Endodermal cell (in vitro differentiated cells): ENCODE measurements around the gene TEX55. TPM values are rescaled to one million over a fixed set of nuclear protein-coding genes. Genes with fewer than 3 reads are reported as not detected.
"Not testable (repeated sequence)": the region's sequence is repeated elsewhere in the genome, so short reads cannot be mapped to it uniquely, and the experiment has no call there.

Source experiments
- DNase-seq: peaks from one replicate; pipeline ENCODE4 v3.0.0-alpha.2; 2017
- H3K27ac ChIP-seq: 2 replicates; pipeline ENCODE4 v1.5.1; 2013; ENCODE audit warnings: mild to moderate bottlenecking, low read depth, low read length, moderate library complexity
- H3K27me3 ChIP-seq: 2 replicates; pipeline ENCODE4 v1.6.1; 2013; ENCODE audit warnings: mild to moderate bottlenecking, low read length, moderate library complexity; ENCODE audit not compliant: insufficient read depth, control insufficient read depth, poor library complexity, severe bottlenecking
- H3K36me3 ChIP-seq: 2 replicates; pipeline ENCODE4 v1.7.0; 2013; ENCODE audit warnings: mild to moderate bottlenecking, low read length, moderate library complexity; ENCODE audit not compliant: control insufficient read depth, insufficient read depth
- H3K4me1 ChIP-seq: one replicate; pipeline ENCODE4 v1.7.0; 2013; ENCODE audit warnings: low read length; ENCODE audit not compliant: control insufficient read depth, insufficient read depth
- H3K4me3 ChIP-seq: 2 replicates; pipeline ENCODE4 v1.5.1; 2013; ENCODE audit warnings: mild to moderate bottlenecking, low read length, moderate library complexity
- H3K9ac ChIP-seq: 2 replicates; pipeline ENCODE4 v1.6.1; 2013; ENCODE audit warnings: mild to moderate bottlenecking, low read length, moderate library complexity; ENCODE audit not compliant: poor library complexity, severe bottlenecking; ENCODE audit errors: extremely low read depth
- H3K9me3 ChIP-seq: 2 replicates; pipeline ENCODE4 v1.6.1; 2013; ENCODE audit warnings: mild to moderate bottlenecking, low read length, moderate library complexity; ENCODE audit not compliant: control insufficient read depth
- H3K27ac Mint-ChIP-seq: 2 replicates; pipeline ENCODE4 v1.8.0; 2020; ENCODE audit warnings: mixed read lengths
- H3K27me3 Mint-ChIP-seq: 2 replicates; pipeline ENCODE4 v1.8.0; 2021; ENCODE audit warnings: mild to moderate bottlenecking, mixed read lengths; ENCODE audit not compliant: insufficient read depth
- H3K36me3 Mint-ChIP-seq: 2 replicates; pipeline ENCODE4 v1.8.0; 2020; ENCODE audit warnings: low read depth, mixed read lengths
- H3K4me1 Mint-ChIP-seq: 2 replicates; pipeline ENCODE4 v1.8.0; 2020; ENCODE audit warnings: mixed read lengths
- H3K4me3 Mint-ChIP-seq: 2 replicates; pipeline ENCODE4 v1.8.0; 2020; ENCODE audit warnings: mild to moderate bottlenecking, moderate library complexity, mixed read lengths
- H3K9me3 Mint-ChIP-seq: 2 replicates; pipeline ENCODE4 v1.8.0; 2020; ENCODE audit warnings: mild to moderate bottlenecking, mixed read lengths
- CTCF ChIP-seq: fragments of 200-600 bp; sonication (generic); conservative IDR thresholded peaks from 2 replicates; pipeline ENCODE4 v1.5.0; 2021; ENCODE audit warnings: antibody characterized with exemption, mild to moderate bottlenecking
- WGBS, 2 experiments: methylation state at CpG; one replicate each; pipeline versions ENCODE4 v1.1.5 to v1.1.7; 2013; ENCODE audit warnings: missing lambda C conversion rate in 2 of 2, mixed read lengths in 1 of 2; ENCODE audit not compliant: insufficient coverage in 1 of 2, insufficient read length in 1 of 2; 5-methylcytosine and 5-hydroxymethylcytosine counted together
- total RNA-seq, 2 donors: library from RNA; stranded (reverse); fragmentation: NEBNext Ultra II Directional in 1 of 2; extraction: Animal tissue kit (Norgen Biotek cat#: 25700) in 1 of 2; gene quantifications; 2 replicates in 1 of 2; 3 replicates in 1 of 2; pipeline ENCODE4 v1.2.1, GENCODE V29; 2021

TEX55 gene
- total RNA-seq, 2 donors from 2014 or later, result not detected

DNA sequence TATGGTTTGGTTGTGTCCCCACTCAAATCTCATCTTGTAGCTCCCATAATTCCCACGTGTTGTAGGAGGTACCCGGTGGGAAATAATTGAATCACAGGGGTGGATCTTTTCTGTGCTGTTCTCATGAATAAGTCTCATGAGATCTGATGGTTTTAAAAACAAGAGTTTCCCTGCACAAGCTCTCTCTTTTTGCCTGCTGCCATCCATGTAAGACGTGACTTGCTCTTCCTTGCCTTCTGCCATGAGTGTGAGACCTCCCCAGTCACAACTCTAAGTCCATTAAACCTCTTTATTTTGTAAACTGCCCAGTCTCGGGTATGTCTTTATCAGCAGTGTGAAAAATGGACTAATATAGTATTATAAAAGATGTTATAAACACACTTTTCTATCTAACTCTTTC is 6.6 kb upstream of the TEX55 start:
- H3K27me3 Mint-ChIP-seq, H3K4me3 Mint-ChIP-seq, H3K4me1 Mint-ChIP-seq, H3K9ac ChIP-seq, DNase-seq, H3K9me3 ChIP-seq, H3K36me3 Mint-ChIP-seq, H3K27ac Mint-ChIP-seq, H3K27ac ChIP-seq, H3K4me3 ChIP-seq, H3K4me1 ChIP-seq, H3K27me3 ChIP-seq, H3K36me3 ChIP-seq: not testable (repeated sequence)
- peaks cover 17% of the 10 kb centered on the region for H3K9me3 Mint-ChIP-seq
- WGBS, 2 experiments, result 95 to 100% methylated on average over 1 to 4 of the region's 4 CpGs

DNA sequence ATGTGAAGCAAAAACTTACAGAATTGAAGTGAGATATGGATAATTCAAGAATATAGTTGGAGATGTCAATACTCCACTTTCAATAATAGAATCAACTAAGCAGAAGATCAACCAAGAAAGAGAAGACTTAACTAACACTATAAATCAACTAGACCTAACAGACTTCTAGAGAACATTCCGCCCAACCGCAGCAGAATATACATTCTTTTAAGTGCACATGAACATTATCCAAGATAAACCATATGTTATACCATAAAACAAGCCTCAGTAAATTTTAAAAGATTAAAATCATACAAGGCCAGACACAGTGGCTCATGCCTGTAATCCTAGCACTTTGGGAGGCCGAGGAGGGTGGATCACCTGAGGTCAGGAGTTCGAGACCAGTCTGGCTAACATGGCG is 5.5 kb upstream of the TEX55 start:
- Mint-ChIP-seq H3K27ac (no peak overlapping the region), H3K36me3 (no peaks in the 10 kb centered on the region), H3K4me1 (peaks cover under 1% of the 10 kb centered on the region), H3K9me3 (peaks cover 14% of the 10 kb centered on the region), H3K4me3 (no peak overlapping the region), H3K27me3 (no peaks in the 10 kb centered on the region)
- Histone ChIP-seq H3K9ac (no peak overlapping the region), H3K4me1 (no peaks in the 10 kb centered on the region), H3K4me3 (no peak overlapping the region), H3K27me3 (no peaks in the 10 kb centered on the region), H3K27ac (no peak overlapping the region), H3K36me3 (no peaks in the 10 kb centered on the region), H3K9me3 (no peaks in the 10 kb centered on the region)
- TF ChIP-seq CTCF, result no peak
- DNase-seq, result no peak
- 90 to 95% methylated on average over 2 to 5 of the region's 5 CpGs for WGBS, 2 experiments

DNA sequence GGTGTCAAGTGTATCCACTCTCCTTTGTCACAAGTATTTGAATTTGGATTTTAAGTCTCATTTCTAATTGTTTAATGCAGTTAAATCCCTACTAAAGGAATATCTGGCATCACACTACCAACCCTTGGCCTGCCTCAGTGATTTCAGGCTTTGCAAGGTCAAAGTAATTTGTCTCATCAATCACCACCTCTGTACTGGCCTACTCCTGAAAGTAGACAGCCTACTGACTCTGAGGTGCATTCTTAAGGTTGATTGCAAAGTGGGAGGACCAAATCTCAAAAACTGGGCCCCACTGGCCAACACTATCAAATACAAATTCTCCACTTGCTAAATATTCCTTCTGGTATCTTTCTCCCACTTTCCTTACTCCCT is 851 bp upstream of the TEX55 start:
- TF ChIP-seq CTCF, result no peak
- Histone ChIP-seq H3K4me3 (no peak overlapping the region), H3K27me3 (no peaks in the 10 kb centered on the region), H3K4me1 (no peaks in the 10 kb centered on the region), H3K36me3 (no peaks in the 10 kb centered on the region), H3K27ac (no peak overlapping the region), H3K9ac (no peak overlapping the region), H3K9me3 (no peaks in the 10 kb centered on the region)
- no peak overlapping the region for H3K4me3 Mint-ChIP-seq
- peaks cover 4% of the 10 kb centered on the region for H3K9me3 Mint-ChIP-seq
- H3K4me1 Mint-ChIP-seq, result peaks cover 2% of the 10 kb centered on the region
- H3K27me3 Mint-ChIP-seq, result peaks cover 5% of the 10 kb centered on the region
- H3K27ac Mint-ChIP-seq, result no peak overlapping the region
- DNase-seq, result no peak
- no peaks in the 10 kb centered on the region for H3K36me3 Mint-ChIP-seq

DNA sequence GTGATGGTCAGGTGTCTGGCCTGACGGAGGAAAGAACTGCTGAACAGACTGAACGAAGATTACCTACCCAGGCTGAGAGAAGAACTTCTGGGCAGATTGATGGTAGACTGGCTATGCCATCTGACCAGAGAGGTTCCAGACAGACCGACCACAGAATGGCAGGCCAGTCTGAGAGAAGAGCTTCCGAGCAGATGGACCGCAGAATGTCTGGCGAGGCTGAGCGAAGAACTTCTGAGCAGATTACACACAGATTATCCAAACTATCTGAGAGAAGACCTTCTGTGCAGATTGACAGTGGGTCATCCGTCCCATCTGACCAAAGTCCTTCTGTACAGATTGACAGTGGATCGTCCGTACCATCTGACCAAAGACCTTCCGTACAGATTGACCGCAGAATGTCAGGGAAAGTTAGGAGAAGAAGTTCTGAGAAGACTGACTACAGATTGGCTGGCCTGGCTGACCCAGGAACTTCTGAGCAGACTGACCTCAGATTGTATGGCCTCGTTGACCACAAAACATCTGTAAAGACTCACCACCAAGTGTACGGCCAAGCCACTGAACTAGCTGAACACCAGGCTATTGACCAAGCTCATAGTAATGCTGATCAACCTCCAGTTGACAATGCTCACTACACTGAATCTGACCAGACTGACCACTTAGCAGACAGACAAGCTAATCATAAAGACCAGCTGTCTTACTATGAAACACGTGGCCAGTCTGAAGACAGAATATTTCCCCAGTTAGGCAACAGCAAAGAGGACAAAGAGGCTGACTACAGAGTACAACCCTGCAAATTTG is 812 bp downstream of the TEX55 start:
- Histone ChIP-seq H3K27ac (no peak overlapping the region), H3K9me3 (no peaks in the 10 kb centered on the region), H3K36me3 (no peaks in the 10 kb centered on the region), H3K27me3 (no peaks in the 10 kb centered on the region), H3K4me1 (no peaks in the 10 kb centered on the region), H3K4me3 (no peak overlapping the region), H3K9ac (no peak overlapping the region)
- peaks cover under 1% of the 10 kb centered on the region for H3K9me3 Mint-ChIP-seq
- no peaks in the 10 kb centered on the region for H3K36me3 Mint-ChIP-seq
- WGBS, 2 experiments, result 87% methylated on average over 12 to 15 of the region's 15 CpGs
- H3K4me1 Mint-ChIP-seq, result peaks cover 2% of the 10 kb centered on the region
- H3K4me3 Mint-ChIP-seq, result no peak overlapping the region
- H3K27me3 Mint-ChIP-seq, result peaks cover 5% of the 10 kb centered on the region
- DNase-seq, result no peak
- TF ChIP-seq CTCF, result no peak
- no peak overlapping the region for H3K27ac Mint-ChIP-seq
